ENCODE results near the gene TAF9. TPM values are rescaled to one million over a fixed set of nuclear protein-coding genes. Genes with fewer than 3 reads are reported as not detected.
"Not testable (repeated sequence)": the region's sequence is repeated elsewhere in the genome, so short reads cannot be mapped to it uniquely, and the experiment has no call there.

Gene TAF9
- total RNA-seq, 1 experiment from 2014 or later: 77.5 TPM

- DNase-seq (ENCODE audit: low spot score): no peak
Observed at GRCh38 chr5:69341520-69342161, 27.7 kb downstream of the TAF9 start.

- DNase-seq (ENCODE audit: low spot score): no peak
Observed at GRCh38 chr5:69335341-69335935, 33.9 kb downstream of the TAF9 start.

- peak; percentile 87 for DNase-seq (ENCODE audit: low spot score)
Observed at GRCh38 chr5:69334793-69335268, 34.5 kb downstream of the TAF9 start.

GRCh38 chr5:69333668-69334315 is 35.5 kb downstream of the TAF9 start:
- DNase-seq (ENCODE audit: low spot score): not testable (repeated sequence)

GRCh38 chr5:69331528-69332445 is 37.5 kb downstream of the TAF9 start:
- DNase-seq (ENCODE audit: low spot score): peak; percentile 65

- no peak for DNase-seq (ENCODE audit: low spot score)
Observed at GRCh38 chr5:69329905-69330489, 39.3 kb downstream of the TAF9 start.

GRCh38 chr5:69326365-69326764 is 43.0 kb downstream of the TAF9 start:
- no peak for DNase-seq (ENCODE audit: low spot score)

GRCh38 chr5:69317391-69317790 is 51.9 kb downstream of the TAF9 start:
- DNase-seq (ENCODE audit: low spot score): no peak

- no peak for DNase-seq (ENCODE audit: low spot score)
Observed at GRCh38 chr5:69315972-69316371, 53.3 kb downstream of the TAF9 start.

Other genes starting within 250 kb of the TAF9 start
- gene CCNB1, start 202.4 kb downstream of the TAF9 start, total RNA-seq (2014; rRNA removed; shearing (Covaris generic)): 135 and 148 TPM in 2 replicates
- gene CENPH, start 179.9 kb downstream of the TAF9 start, total RNA-seq (2014; rRNA removed; shearing (Covaris generic)): 50.7 and 69.3 TPM in 2 replicates
- 23.0 and 36.2 TPM in 2 replicates for gene CDK7, start 134.6 kb downstream of the TAF9 start, total RNA-seq (2014; rRNA removed; shearing (Covaris generic))
- gene CCDC125, start 36.7 kb downstream of the TAF9 start, total RNA-seq (2014; rRNA removed; shearing (Covaris generic)): 3.4 and 3.7 TPM in 2 replicates
- 23.7 and 23.8 TPM in 2 replicates for gene AK6, start within 50 bp of the TAF9 start, total RNA-seq (2014; rRNA removed; shearing (Covaris generic))
- 7.2 and 14.9 TPM in 2 replicates for gene RAD17, start 298 bp upstream of the TAF9 start, total RNA-seq (2014; rRNA removed; shearing (Covaris generic))
- gene MARVELD2, start 45.6 kb upstream of the TAF9 start, total RNA-seq (2014; rRNA removed; shearing (Covaris generic)): 21.8 and 26.7 TPM in 2 replicates
- 25.6 and 43.6 TPM in 2 replicates for gene OCLN, start 123.3 kb upstream of the TAF9 start, total RNA-seq (2014; rRNA removed; shearing (Covaris generic))
- 10.2 and 12.8 TPM in 2 replicates for gene GTF2H2C, start 190.7 kb upstream of the TAF9 start, total RNA-seq (2014; rRNA removed; shearing (Covaris generic))

Data from HT-29 (cell line).